Stromal cell of bone marrow (primary cell): Measurements from ENCODE around the gene ATP2C2.
"Not testable (repeated sequence)": the region's sequence is repeated elsewhere in the genome, so short reads cannot be mapped to it uniquely, and the experiment has no call there.

Experiments
- DNase-seq: peaks from one replicate; pipeline ENCODE4 v3.0.0-alpha.2; 2012; ENCODE audit warnings: low read depth

The ATP2C2 gene

GRCh38 chr16:84341528-84342295 is 26.6 kb upstream of the ATP2C2 start:
- no peak for DNase-seq

- DNase-seq = not testable (repeated sequence)
Observed at GRCh38 chr16:84343800-84344199, 24.5 kb upstream of the ATP2C2 start.

- no peak for DNase-seq
Observed at GRCh38 chr16:84344781-84345180, 23.6 kb upstream of the ATP2C2 start.

GRCh38 chr16:84347161-84347560 is 21.2 kb upstream of the ATP2C2 start:
- DNase-seq = no peak

- DNase-seq = no peak
Observed at GRCh38 chr16:84348386-84348888, 19.9 kb upstream of the ATP2C2 start.

GRCh38 chr16:84349862-84350684 is 18.3 kb upstream of the ATP2C2 start:
- DNase-seq = no peak

GRCh38 chr16:84350685-84351400 is 17.5 kb upstream of the ATP2C2 start:
- no peak for DNase-seq

GRCh38 chr16:84351630-84352029 is 16.7 kb upstream of the ATP2C2 start:
- no peak for DNase-seq

- no peak for DNase-seq
Observed at GRCh38 chr16:84354306-84354705, 14.0 kb upstream of the ATP2C2 start.

GRCh38 chr16:84355149-84355548 is 13.2 kb upstream of the ATP2C2 start:
- DNase-seq = no peak

- DNase-seq = no peak
Observed at GRCh38 chr16:84356176-84356575, 12.2 kb upstream of the ATP2C2 start.

- no peak for DNase-seq
Observed at GRCh38 chr16:84356591-84357116, 11.7 kb upstream of the ATP2C2 start.

- peak; percentile 4 for DNase-seq
Observed at GRCh38 chr16:84357191-84357651, 11.1 kb upstream of the ATP2C2 start.

GRCh38 chr16:84358601-84359295 is 9.6 kb upstream of the ATP2C2 start:
- no peak for DNase-seq

GRCh38 chr16:84359326-84359725 is 9.0 kb upstream of the ATP2C2 start:
- DNase-seq = no peak

GRCh38 chr16:84360170-84360569 is 8.2 kb upstream of the ATP2C2 start:
- DNase-seq = no peak

GRCh38 chr16:84360748-84361147 is 7.6 kb upstream of the ATP2C2 start:
- no peak for DNase-seq

GRCh38 chr16:84361546-84361945 is 6.8 kb upstream of the ATP2C2 start:
- no peak for DNase-seq

GRCh38 chr16:84362471-84362941 is 5.8 kb upstream of the ATP2C2 start:
- DNase-seq = no peak

- no peak for DNase-seq
Observed at GRCh38 chr16:84366208-84366607, 2.1 kb upstream of the ATP2C2 start.

GRCh38 chr16:84367297-84367680 is 1.0 kb upstream of the ATP2C2 start:
- DNase-seq = no peak
